ENCODE results near the gene DONSON. TPM values are rescaled to one million over a fixed set of nuclear protein-coding genes. Genes with fewer than 3 reads are reported as not detected.

DONSON gene
- total and polyA plus RNA-seq, 2 of the 13 experiments (the other 11 are each of a cell fraction or from before 2014, with no cell fraction given), result 35.4 to 63.6 TPM

GRCh38 chr21:33588485-33589335, at the start of gene DONSON (continued):
- peak; percentile 82 for TF ChIP-seq ZBTB2 (CRISPR knock-in tag; IDR thresholded peaks at IDR 0.05; ENCODE audit: low read depth)
- TF ChIP-seq, protein P1, sequence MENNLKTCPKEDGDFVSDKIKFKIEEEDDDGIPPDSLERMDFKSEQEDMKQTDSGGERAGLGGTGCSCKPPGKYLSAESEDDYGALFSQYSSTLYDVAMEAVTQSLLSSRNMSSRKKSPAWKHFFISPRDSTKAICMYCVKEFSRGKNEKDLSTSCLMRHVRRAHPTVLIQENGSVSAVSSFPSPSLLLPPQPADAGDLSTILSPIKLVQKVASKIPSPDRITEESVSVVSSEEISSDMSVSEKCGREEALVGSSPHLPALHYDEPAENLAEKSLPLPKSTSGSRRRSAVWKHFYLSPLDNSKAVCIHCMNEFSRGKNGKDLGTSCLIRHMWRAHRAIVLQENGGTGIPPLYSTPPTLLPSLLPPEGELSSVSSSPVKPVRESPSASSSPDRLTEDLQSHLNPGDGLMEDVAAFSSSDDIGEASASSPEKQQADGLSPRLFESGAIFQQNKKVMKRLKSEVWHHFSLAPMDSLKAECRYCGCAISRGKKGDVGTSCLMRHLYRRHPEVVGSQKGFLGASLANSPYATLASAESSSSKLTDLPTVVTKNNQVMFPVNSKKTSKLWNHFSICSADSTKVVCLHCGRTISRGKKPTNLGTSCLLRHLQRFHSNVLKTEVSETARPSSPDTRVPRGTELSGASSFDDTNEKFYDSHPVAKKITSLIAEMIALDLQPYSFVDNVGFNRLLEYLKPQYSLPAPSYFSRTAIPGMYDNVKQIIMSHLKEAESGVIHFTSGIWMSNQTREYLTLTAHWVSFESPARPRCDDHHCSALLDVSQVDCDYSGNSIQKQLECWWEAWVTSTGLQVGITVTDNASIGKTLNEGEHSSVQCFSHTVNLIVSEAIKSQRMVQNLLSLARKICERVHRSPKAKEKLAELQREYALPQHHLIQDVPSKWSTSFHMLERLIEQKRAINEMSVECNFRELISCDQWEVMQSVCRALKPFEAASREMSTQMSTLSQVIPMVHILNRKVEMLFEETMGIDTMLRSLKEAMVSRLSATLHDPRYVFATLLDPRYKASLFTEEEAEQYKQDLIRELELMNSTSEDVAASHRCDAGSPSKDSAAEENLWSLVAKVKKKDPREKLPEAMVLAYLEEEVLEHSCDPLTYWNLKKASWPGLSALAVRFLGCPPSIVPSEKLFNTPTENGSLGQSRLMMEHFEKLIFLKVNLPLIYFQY (CRISPR knock-in tag; IDR thresholded peaks at IDR 0.05; ENCODE audit: borderline replicate concordance), result no peak
- TF ChIP-seq SMYD3 (CRISPR knock-in tag; IDR thresholded peaks at IDR 0.05), result no peak
- peak; percentile 40; the same call in 1 of the 2 replicates for TF ChIP-seq KLF11 (CRISPR knock-in tag; IDR thresholded peaks at IDR 0.05)
- no peak for TF ChIP-seq NCOA5 (CRISPR knock-in tag; IDR thresholded peaks at IDR 0.05)
- TF ChIP-seq AKNA (CRISPR knock-in tag; IDR thresholded peaks at IDR 0.05; ENCODE audit: borderline replicate concordance), result no peak
- TF ChIP-seq, protein P2, sequence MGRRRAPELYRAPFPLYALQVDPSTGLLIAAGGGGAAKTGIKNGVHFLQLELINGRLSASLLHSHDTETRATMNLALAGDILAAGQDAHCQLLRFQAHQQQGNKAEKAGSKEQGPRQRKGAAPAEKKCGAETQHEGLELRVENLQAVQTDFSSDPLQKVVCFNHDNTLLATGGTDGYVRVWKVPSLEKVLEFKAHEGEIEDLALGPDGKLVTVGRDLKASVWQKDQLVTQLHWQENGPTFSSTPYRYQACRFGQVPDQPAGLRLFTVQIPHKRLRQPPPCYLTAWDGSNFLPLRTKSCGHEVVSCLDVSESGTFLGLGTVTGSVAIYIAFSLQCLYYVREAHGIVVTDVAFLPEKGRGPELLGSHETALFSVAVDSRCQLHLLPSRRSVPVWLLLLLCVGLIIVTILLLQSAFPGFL (CRISPR knock-in tag; IDR thresholded peaks at IDR 0.05), result no peak
- TF ChIP-seq, protein P3, sequence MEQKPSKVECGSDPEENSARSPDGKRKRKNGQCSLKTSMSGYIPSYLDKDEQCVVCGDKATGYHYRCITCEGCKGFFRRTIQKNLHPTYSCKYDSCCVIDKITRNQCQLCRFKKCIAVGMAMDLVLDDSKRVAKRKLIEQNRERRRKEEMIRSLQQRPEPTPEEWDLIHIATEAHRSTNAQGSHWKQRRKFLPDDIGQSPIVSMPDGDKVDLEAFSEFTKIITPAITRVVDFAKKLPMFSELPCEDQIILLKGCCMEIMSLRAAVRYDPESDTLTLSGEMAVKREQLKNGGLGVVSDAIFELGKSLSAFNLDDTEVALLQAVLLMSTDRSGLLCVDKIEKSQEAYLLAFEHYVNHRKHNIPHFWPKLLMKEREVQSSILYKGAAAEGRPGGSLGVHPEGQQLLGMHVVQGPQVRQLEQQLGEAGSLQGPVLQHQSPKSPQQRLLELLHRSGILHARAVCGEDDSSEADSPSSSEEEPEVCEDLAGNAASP (CRISPR knock-in tag; IDR thresholded peaks at IDR 0.05; ENCODE audit: borderline replicate concordance), result peak; percentile 86; the same call in 1 of the 2 replicates
- no peak for TF ChIP-seq ZNF251 (CRISPR knock-in tag; IDR thresholded peaks at IDR 0.05)
- TF ChIP-seq ZNF558 (CRISPR knock-in tag; IDR thresholded peaks at IDR 0.05; ENCODE audit: borderline replicate concordance), result no peak
- TF ChIP-seq ATRX (CRISPR knock-in tag; IDR thresholded peaks at IDR 0.05; ENCODE audit: borderline replicate concordance), result no peak
- TF ChIP-seq SMARCC2 (IDR thresholded peaks at IDR 0.05), result no peak
- no peak; the same call in 1 of the 2 replicates for TF ChIP-seq KAT7 (CRISPR knock-in tag; IDR thresholded peaks at IDR 0.05; ENCODE audit: borderline replicate concordance)
- TF ChIP-seq PAF1 (CRISPR knock-in tag; IDR thresholded peaks at IDR 0.05), result no peak
- TF ChIP-seq KLF6 (CRISPR knock-in tag; IDR thresholded peaks at IDR 0.05), result peak; percentile 23; the same call in 1 of the 2 replicates
- TF ChIP-seq MEIS1 (CRISPR knock-in tag; IDR thresholded peaks at IDR 0.05; ENCODE audit: borderline replicate concordance), result no peak
